Fibroblast of lung (primary cell): ENCODE results near the gene MMP15. TPM values are rescaled to one million over a fixed set of nuclear protein-coding genes. Genes with fewer than 3 reads are reported as not detected.

Experiments used
- DNase-seq, 2 donors: peaks; one replicate each; pipeline versions ENCODE4 v3.0.0 to v3.0.0-alpha.2; 2010; ENCODE audit warnings: low read depth in 2 of 2
- H2AFZ ChIP-seq: 2 replicates; pipeline ENCODE4 v1.5.1; 2012; ENCODE audit warnings: low read length, control low read depth, inconsistent platforms
- H3K27ac ChIP-seq: 2 replicates; pipeline ENCODE4 v1.5.1; 2011; ENCODE audit warnings: low read length, control low read depth; ENCODE audit not compliant: insufficient read depth
- H3K27me3 ChIP-seq: 2 replicates; pipeline ENCODE4 v1.5.1; 2011; ENCODE audit warnings: mild to moderate bottlenecking, low read length; ENCODE audit not compliant: control insufficient read depth, insufficient read depth
- H3K36me3 ChIP-seq: 2 replicates; pipeline ENCODE4 v1.5.1; 2011; ENCODE audit warnings: low read length; ENCODE audit not compliant: control insufficient read depth, insufficient read depth
- H3K4me1 ChIP-seq: 2 replicates; pipeline ENCODE4 v1.5.1; 2011; ENCODE audit warnings: low read length; ENCODE audit not compliant: control insufficient read depth, insufficient read depth; ENCODE audit errors: extremely low read depth
- H3K4me2 ChIP-seq: 2 replicates; pipeline ENCODE4 v1.5.1; 2011; ENCODE audit warnings: low read length, control low read depth; ENCODE audit not compliant: insufficient read depth; ENCODE audit errors: extremely low read depth
- H3K4me3 ChIP-seq, 4 experiments: fragments of 200-600 bp in 1 of 4; sonication (generic) in 1 of 4; replicated peaks in 1 of 4; 2 replicates each; pipeline ENCODE4 v1.5.1; 2011 to 2016; ENCODE audit warnings: low read length in 4 of 4, low read depth in 3 of 4, mild to moderate bottlenecking in 3 of 4, control low read depth in 2 of 4, inconsistent platforms in 1 of 4, mixed read lengths in 1 of 4; ENCODE audit not compliant: insufficient read depth in 1 of 4; ENCODE audit errors: control extremely low read depth in 1 of 4
- H3K79me2 ChIP-seq: 2 replicates; pipeline ENCODE4 v1.5.1; 2012; ENCODE audit warnings: mild to moderate bottlenecking, low read length, inconsistent platforms; ENCODE audit not compliant: control insufficient read depth, insufficient read depth
- H3K9ac ChIP-seq: 2 replicates; pipeline ENCODE4 v1.5.1; 2011; ENCODE audit warnings: mild to moderate bottlenecking, low read length, control low read depth; ENCODE audit not compliant: insufficient read depth
- H3K9me3 ChIP-seq: 2 replicates; pipeline ENCODE4 v1.5.1; 2012; ENCODE audit warnings: low read depth, low read length; ENCODE audit not compliant: control insufficient read depth, insufficient read depth
- H4K20me1 ChIP-seq: 2 replicates; pipeline ENCODE4 v1.5.1; 2011; ENCODE audit warnings: low read length; ENCODE audit not compliant: control insufficient read depth, insufficient read depth; ENCODE audit errors: extremely low read depth
- CTCF ChIP-seq, 2 donors: IDR thresholded peaks in 1 of 2; conservative IDR thresholded peaks in 1 of 2; 1 replicate in 1 of 2; 2 replicates in 1 of 2; pipeline ENCODE4 v1.5.1; 2011 to 2012; ENCODE audit warnings: low read length in 2 of 2, control low read depth in 1 of 2, inconsistent platforms in 1 of 2, low read depth in 1 of 2, mild to moderate bottlenecking in 1 of 2
- EZH2 ChIP-seq: IDR thresholded peaks from 2 replicates; pipeline ENCODE4 v1.5.1; 2012; ENCODE audit warnings: low read length, control low read depth, mild to moderate bottlenecking; ENCODE audit errors: missing control alignments
- polyA plus RNA-seq, 2 donors: library from polyadenylated mRNA; depleted of rRNA in 1 of 2; stranded (reverse) in 1 of 2; unstranded in 1 of 2; fragments of >200 nt; gene quantifications; 2 replicates each; pipeline ENCODE4 v1.2.1, GENCODE V29; 2011 to 2012; ENCODE audit warnings: missing spikeins in 1 of 2
- total RNA-seq: library from RNA; depleted of rRNA; stranded (reverse); fragments of >200 nt; gene quantifications from 2 replicates; pipeline ENCODE4 v1.2.1, GENCODE V29; 2014

MMP15 gene
- total and polyA plus RNA-seq, 2 donors (not counting 1 experiment from before 2014, with no cell fraction given), result 0.74 to 6.4 TPM

- H3K4me3 ChIP-seq, result no peak overlapping the region
- TF ChIP-seq CTCF (conservative IDR thresholded peaks at IDR 0.05 in 1 of 2, IDR thresholded peaks at IDR 0.05 in 1 of 2; ENCODE audit: low read depth in 1 of 2, low read length in 2 of 2), result no peak
- TF ChIP-seq EZH2, result no peak
- no peaks in the 10 kb centered on the region for H3K9me3 ChIP-seq
- H3K27ac ChIP-seq, result no peak overlapping the region
- no peak overlapping the region for H3K4me2 ChIP-seq
- no peak for DNase-seq
- no peaks in the 10 kb centered on the region for H3K4me1 ChIP-seq
- H3K79me2 ChIP-seq, result no peaks in the 10 kb centered on the region
- H3K36me3 ChIP-seq, result peaks cover 10% of the 10 kb centered on the region
- H2AFZ ChIP-seq, result no peak overlapping the region
- H3K9ac ChIP-seq, result no peak overlapping the region
- no peaks in the 10 kb centered on the region for H3K27me3 ChIP-seq
- H4K20me1 ChIP-seq, result no peaks in the 10 kb centered on the region
These were observed 33.5 kb upstream of the MMP15 start for GRCh38 chr16:57992084-57992483.

- Histone ChIP-seq H3K27ac (no peak overlapping the region), H3K36me3 (peaks cover 16% of the 10 kb centered on the region), H3K9ac (no peak overlapping the region), H3K4me1 (no peaks in the 10 kb centered on the region), H3K4me2 (no peak overlapping the region), H3K79me2 (no peaks in the 10 kb centered on the region), H4K20me1 (no peaks in the 10 kb centered on the region), H3K4me3 (no peak overlapping the region), H3K27me3 (no peaks in the 10 kb centered on the region), H2AFZ (no peak overlapping the region), H3K9me3 (no peaks in the 10 kb centered on the region)
- TF ChIP-seq CTCF (conservative IDR thresholded peaks at IDR 0.05 in 1 of 2, IDR thresholded peaks at IDR 0.05 in 1 of 2; ENCODE audit: low read depth in 1 of 2, low read length in 2 of 2), result no peak
- TF ChIP-seq EZH2, result no peak
- no peak for DNase-seq
These were observed 32.1 kb upstream of the MMP15 start for GRCh38 chr16:57993438-57993837.

- no peaks in the 10 kb centered on the region for H4K20me1 ChIP-seq
- no peaks in the 10 kb centered on the region for H3K79me2 ChIP-seq
- no peak overlapping the region for H3K4me2 ChIP-seq
- no peak for DNase-seq
- H3K27me3 ChIP-seq, result no peaks in the 10 kb centered on the region
- no peaks in the 10 kb centered on the region for H3K9me3 ChIP-seq
- TF ChIP-seq CTCF (conservative IDR thresholded peaks at IDR 0.05 in 1 of 2, IDR thresholded peaks at IDR 0.05 in 1 of 2; ENCODE audit: low read depth in 1 of 2, low read length in 2 of 2) (no peak), EZH2 (no peak)
- peaks cover 16% of the 10 kb centered on the region for H3K36me3 ChIP-seq
- no peaks in the 10 kb centered on the region for H3K4me1 ChIP-seq
- H2AFZ ChIP-seq, result no peak overlapping the region
- no peak overlapping the region for H3K27ac ChIP-seq
- no peak overlapping the region for H3K4me3 ChIP-seq
- H3K9ac ChIP-seq, result no peak overlapping the region
These were observed 31.7 kb upstream of the MMP15 start for GRCh38 chr16:57993897-57994296.
